HG03469 (cell line): ENCODE results near the gene PRTG.
"Not testable (repeated sequence)": the region's sequence is repeated elsewhere in the genome, so short reads cannot be mapped to it uniquely, and the experiment has no call there.

ENCODE experiments used
- ATAC-seq: cut with Tn5 transposase; IDR thresholded peaks from one replicate; pipeline ENCODE4 v1.9.1; 2021; ENCODE audit warnings: mild to moderate bottlenecking, moderate library complexity, moderate number of reproducible peaks; ENCODE audit not compliant: unreplicated experiment

Gene PRTG

DNA sequence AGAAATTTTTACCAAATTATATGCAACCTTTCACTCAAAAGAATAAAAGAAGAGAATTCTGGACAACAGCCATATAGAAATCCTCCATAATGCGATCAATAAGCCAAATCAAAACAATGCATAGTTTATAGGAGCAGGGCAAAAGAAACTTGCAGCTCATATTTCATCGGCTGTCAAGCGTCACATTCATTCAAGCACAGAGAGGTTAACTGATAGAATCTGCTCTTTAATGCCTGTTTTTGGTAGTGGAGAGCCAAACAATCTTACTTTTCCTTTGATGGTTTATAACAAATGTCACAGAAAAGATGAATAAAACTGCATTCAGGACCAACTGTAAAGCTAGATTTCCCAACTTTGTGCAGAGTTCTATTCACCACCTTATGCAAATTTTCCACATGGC lies 35.4 kb downstream of the PRTG start:
- ATAC-seq = no peak

DNA sequence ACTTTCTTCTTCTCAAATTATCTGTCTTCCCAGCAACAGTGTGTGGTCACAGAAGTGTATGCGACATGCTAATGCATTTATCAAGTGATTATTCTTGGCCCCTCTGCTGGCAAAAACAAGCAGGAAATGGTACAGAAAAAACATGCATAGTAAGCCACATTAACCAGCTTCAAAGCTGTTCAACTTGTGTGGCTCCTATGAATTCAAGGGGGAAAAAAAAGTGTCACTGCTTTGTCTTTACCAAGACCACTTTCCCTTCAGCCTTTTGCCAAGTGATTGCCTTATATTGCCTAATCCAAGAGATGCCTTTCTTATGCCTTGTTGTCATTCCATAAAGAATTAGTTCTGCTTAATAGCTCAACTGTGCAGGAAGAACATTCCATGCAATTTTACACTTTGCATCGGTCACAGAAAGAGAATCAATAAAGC lies 39.1 kb downstream of the PRTG start:
- no peak for ATAC-seq

DNA sequence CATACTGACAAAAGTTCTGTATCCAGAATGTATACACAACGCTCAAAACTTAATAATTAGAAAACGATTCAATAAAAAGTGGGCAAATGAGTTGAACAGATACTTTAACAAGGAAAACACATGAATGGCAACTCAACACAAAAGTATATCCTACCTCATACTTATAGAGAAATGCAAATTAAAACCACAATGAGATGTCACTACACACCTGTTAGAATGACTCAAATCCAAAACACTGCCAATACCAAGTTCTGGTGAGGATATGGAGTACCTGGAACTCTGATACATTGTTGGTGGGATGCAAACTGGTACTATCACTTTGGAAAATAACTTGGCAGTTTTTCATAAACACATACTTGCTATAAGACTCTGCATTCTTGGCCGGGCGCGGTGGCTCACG lies 42.1 kb downstream of the PRTG start:
- no peak for ATAC-seq

DNA sequence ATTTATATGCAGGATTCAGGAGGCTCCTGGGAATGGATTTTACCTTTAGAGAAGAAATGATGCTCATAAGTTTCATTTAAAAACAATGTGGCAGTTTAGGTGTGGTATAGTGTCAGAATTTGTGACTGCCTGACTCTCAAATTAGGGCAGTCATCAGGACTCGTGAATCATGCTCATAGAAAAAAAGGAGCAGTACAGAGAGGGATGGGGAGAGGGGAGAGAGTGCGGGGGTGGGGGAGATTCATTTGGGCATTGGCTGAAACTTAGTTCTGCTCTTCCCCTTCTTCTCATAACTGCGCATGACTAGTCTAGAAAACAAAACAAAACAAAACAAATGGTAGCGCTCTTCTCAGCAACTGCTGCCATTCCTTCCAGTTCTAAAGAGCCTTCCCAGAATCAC lies 44.3 kb downstream of the PRTG start:
- no peak for ATAC-seq

DNA sequence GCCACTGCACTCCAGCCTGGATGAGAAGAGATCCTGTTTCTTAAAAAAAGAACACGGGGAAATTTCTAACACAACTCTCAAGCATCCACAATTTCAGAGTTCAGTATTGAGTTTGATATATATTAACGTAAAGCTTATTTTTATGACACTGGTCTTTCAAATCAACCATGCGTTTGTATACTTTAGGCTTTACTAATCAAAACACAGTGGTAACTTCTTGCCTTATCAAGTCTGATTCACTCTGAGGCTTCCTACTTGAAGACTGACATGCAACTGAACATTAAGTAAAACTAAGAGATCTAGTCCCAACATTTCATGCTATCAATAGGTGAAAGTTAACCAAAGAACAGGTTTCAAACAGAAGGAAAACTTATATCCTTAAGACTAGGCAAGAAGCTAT lies 46.7 kb downstream of the PRTG start:
- ATAC-seq = no peak

DNA sequence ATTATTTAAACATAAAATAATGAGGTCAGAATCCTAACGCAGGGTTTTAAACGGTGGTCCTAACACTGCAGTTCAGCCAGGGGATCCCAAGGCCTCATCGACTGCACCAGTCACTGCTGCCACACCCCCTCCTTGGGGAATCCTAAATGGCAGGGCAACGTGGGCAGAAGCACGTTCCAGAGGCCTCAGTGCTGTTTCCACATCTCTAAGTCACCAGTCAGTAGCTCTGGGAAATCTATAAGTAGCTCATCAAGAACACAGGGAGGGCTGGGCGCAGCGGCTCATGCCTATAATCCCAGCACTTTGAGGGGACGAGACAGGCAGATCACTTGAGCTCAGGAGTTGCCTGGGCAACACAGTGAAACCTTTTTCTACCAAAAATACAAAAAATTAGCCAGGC lies 47.5 kb downstream of the PRTG start:
- ATAC-seq = no peak

DNA sequence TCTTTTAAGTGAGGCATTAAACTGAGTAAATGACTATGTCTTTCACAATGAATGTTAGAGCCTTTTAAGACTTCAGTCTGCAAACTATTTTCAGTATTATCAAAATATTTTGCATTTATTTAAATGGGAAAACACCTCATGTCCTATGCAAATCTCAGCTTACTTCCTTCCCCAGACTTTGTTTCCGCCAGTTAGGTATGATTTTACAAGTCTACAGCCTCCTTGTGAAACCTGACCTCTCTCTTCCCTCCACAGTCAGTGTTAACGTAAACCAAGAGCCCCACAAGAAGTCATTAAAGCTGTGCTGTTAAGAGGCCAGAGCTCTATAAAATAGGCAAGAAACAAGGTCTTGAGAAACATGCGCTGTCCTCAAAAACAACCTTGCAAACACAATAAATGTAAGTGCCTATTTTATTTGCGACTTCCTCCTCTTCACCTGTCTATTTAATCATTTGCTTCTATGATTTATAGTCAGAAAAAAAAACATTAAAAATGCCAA lies 48.3 kb downstream of the PRTG start:
- peak; percentile 87 for ATAC-seq

DNA sequence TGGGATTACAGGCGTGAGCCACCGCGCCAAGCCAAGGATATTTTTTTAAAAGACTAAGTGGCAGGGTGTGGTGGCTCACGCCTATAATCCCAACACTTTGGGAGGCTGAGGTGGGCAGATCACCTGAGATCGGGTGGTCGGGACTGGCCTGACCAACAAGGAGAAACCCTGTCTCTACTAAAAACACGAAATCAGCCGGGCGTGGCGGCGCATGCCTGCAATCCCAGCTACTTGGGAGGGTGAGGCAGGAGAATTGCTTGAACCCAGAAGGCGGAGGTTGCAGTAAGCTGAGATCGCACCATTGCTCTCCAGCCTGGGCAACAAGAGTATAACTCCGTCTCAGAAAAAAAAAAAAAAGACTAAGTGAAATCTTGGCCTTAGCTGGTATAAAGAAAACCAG lies 49.8 kb downstream of the PRTG start:
- ATAC-seq = not testable (repeated sequence)

DNA sequence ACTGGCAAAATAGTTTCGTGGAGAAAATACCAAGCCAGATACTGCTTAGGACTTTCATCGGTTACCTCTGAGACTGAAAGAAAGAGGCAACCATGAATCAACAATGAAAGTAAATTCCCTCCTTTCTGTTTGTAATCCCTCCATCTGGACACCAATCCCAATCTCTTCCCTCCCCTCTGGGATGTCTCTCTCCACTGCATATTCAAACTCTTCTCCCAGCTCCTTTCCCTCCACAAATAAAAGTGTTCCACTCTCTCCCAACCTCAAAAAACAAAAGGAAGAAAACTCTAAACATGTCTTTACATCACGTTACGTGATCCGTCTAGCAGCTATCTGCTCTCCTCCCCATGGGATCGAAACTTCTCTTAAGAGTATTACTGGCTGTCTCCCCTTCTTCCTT lies 55.2 kb downstream of the PRTG start:
- no peak for ATAC-seq

DNA sequence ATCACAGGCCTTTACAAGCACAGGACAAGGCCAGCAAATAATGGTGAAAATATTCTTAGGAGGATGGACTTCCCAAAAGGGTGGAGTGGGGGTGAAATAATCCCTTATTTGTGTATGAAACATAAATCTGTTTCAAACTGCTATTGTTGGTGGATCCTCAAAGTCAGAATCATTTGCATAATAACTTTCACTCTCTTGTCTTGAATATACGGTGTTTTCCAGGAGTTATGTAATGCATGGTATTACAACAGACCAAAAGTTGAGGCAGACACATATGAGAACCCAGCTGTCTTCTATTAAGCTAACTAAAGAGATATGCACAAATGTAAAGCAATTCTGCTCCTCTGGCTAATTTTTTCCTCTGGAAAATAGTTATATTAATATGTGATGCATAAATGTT lies 57.7 kb downstream of the PRTG start:
- peak; percentile 74 for ATAC-seq

DNA sequence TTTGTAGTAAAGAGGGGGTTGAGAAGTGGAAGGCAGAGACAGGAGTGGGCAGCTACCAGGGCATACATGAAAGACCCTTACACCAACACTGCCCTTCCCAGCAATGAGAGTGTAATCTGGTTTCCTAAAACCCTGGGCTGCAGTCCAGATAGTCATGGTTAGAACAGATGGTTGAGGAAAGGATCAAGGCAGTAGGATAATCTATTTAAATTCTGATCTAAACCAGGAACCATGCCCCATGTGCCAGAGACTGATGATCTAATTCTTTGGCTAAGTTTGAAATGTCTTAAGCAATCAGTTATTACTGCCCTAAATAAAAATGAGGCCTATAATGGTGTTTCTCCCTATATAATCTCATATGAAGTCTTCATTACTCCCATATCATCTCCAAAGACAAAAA lies 59.6 kb downstream of the PRTG start:
- no peak for ATAC-seq

DNA sequence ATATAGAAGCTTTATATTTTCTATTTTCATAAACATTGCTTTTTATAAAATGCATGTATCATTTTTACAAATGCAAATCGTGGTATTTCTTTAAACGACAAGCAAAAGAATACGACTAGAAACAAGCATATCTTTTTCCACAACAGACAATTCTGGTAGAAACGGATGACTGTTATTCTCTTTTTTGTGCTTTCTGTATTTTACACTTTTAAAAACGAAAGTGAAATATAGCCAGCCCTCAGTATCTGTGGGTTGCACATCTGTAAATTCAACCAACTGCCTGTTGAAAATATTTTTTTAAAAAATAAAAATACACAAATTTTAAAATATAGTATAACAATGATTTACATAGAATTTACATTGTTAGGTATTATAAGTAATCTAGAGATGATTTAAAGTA lies 61.3 kb downstream of the PRTG start:
- no peak for ATAC-seq

DNA sequence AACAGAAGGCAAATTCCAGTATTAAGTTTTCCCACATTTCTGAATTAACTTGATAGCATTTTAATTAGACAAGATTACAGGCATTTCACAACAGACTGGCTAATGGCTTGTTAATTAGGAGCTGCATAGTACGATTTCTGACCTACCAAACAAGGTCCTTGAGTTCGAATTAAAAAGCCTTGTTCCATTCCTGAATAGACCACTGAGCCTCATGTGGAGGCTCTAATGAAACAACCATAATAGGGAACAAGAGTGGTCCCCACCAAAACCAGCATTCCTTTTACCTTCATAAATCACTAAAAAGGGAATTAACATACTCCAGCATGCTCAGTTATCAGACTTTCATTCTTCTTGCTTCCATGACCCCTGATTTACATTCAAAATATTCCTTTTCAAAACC lies 66.4 kb downstream of the PRTG start:
- ATAC-seq = no peak

DNA sequence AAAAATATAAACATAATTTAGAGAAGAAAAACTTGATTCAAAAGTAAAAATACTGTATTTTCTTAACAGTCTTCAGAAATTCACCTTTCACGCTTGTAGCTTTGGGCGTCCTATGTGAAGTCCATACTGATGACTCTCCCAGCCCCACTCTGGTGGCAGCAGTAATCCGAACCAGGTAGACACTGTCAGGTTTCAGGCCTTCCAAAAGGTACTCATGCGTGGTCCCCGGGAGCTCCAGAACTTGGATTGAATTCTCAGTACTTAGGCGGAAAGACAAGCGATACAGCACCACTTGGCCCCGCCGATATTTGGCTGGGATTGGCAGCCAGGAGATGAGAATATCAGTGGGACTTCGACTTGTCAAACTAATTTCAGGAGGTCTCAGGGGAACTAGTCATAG lies 69.7 kb downstream of the PRTG start:
- no peak for ATAC-seq

DNA sequence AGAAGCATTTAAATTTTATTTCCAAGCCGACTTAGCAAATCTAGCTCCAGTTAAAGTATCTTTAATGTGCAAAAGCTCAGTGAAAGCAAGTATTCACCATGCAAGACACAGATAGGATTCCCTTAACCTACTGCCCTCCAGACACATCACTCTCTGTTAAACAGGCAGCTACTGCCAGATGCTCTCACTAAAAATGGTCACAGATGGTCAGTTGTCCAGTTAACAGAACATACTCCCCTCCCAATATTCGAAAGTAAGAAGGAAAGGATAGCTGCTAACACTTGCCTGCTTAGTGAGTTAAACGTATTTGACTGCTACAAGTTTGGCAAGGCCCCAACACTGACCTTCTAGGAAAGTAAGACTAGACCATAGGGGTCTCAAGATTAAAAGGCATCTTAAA lies 73.7 kb downstream of the PRTG start:
- ATAC-seq = no peak

DNA sequence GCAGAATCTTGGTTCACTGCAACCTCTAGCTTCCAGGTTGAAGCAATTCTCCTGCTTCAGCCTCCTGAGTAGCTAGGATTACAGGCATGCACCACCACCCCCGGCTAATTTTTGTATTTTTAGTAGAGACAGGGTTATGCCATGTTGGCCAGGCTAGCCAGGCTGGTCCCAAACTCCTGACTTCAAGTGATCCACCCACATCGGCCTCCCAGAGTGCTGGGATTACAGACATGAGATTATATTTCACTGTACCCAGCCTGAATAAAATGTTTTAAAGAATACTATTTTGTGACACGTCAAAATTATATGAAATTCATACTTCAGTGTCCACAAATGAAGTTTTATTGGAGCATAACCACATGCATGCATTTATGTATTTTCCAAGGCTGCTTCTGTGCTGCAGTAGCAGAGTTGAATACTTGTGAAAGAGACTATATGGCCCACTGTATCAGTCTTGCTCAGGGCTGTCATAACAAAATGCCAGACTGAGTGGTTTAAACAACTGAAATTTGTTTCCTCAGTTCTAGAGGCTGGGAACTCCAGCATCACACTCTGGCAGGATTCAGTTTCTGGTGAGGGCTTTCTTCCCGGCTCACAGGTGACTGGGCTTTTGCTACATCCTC lies 77.2 kb downstream of the PRTG start:
- no peak for ATAC-seq

DNA sequence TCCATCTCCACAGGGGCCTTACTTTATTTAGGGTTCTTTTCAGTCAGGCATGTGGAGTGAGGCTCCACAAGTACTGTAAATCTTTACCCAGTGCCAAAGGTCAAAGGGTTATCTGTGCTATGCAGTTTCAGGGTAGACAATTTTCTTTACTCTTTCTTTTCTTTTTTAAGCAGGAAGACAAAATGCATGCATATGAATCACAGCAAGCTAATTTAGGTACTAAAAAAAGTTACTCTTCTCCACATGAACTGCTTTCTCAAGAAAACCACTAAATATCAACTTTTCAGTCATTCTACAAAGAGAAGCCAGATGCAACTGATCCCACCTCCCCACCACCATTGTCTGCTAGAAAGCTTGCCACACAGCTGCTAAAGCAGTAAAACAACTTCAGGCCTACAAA lies 81.5 kb downstream of the PRTG start:
- no peak for ATAC-seq

DNA sequence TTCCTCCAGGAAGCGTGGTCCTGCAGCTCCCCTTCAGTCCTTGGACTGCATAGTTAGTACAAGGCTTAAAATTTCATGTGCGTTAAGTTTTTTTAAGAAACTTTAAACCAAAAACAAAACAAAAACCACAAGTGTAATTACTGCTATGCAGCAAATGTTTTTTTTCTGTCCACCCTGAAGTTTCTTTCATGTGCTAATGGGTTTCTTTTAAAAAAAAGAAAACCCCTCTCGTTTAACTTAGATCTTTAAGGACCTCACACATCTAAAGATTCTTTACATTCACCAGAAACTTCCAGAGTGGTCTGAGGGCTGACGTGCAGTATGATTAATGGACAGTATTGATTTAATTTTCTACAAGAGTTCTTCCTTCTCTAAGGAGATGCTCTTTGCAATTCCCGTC lies 82.8 kb downstream of the PRTG start:
- no peak for ATAC-seq

DNA sequence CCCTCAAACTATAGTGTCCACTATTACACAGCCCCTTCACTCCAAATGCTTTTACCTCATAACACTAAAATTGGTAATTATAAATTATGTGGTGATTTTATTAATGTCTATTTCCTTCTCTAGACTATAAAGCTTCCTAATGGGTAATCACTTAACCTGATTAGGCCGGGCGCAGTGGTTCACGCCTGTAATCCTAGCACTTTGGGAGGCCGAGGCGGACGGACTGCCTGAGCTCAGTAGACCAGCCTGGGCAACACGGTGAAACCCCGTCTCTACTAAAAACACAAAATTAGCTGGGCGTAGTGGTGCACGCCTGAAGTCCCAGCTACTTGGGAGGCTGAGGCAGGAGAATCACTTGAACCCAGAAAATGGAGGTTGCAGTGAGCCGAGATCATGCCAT lies 83.5 kb downstream of the PRTG start:
- ATAC-seq = no peak

DNA sequence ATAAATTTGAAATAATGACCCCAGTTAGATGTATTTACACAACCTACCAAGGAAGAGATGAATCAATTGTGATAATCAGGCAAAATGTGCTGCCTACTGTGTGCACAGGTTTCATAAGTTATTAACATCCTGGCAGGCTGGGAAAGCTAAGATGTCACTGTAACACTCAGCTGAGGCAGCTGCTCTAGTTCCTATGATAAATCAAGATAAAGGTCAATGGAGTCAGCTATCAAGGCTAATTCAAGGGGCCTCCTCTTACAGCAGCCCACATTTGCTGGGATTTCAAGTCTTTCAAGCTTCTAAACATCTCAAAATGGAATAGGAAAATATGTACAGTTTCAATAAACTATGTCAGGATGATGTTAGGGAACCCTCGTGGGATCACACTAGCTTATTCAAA lies 84.1 kb downstream of the PRTG start:
- no peak for ATAC-seq

DNA sequence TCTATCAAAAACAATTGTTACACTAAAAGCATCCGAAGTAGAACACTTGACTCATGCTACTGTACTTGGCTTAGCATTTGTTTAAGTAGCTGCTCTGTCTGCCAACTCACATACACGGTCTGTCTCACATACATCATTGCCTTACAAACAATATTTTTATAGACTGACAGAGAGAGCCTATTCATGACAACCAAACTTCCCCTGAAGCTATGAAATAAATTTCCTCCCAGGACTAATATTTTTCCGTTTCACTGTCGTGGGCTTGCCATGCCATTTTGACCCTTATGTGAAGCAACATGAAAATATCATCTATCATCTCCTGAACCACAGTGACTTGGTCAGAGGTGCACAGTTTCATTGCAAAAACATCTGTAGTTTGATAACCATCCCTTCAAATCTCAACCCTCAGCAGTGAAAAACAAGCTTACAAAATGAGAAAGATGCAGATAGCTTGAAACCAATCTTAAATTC lies 88.4 kb downstream of the PRTG start:
- ATAC-seq = no peak

DNA sequence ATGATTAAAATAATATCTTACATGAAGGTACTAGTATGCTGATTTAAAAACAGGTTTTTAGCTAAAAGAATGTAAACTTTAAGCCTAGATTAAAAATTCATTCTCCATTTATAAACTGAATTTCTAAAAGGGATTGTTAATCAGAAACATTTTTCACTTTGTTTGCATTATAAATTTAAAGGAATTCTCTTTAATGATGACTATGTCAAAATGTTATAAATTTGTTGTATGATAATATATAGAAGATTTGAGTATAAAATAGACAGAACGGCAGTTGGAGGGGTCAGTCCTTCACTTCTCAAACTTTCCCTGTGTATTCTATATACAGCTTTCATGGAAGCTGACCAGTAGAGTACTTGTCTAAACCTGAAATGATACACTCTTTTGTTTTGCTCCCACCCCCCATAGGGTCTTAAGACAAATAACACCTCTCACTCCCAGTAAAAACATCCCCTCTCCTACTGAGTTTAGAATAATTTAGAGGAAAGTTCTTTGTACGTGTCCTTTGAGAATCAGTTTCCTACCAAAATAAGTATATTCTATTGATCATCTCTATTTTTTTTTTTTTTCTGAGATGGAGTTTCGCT lies 90.0 kb downstream of the PRTG start:
- no peak for ATAC-seq

DNA sequence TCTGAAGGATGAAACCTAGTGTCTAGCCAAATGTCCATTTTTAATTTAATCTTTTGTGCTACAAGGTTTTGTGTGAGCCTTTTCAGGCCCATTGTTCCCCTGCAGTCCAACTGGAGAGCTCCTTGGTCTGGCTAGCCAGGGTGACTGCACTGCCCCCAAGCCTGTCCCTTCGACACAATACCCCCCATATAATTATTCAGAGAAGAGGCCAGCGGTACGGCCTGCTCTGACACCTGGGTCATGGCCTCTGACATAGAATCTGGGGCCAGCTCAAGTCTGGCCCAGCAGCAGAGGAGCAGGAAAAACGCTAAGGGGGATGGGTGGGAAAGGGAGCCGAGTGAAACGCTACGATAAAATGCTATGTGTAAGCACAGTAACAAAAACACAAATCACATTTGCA lies 90.6 kb downstream of the PRTG start:
- no peak for ATAC-seq
